ENCODE results near the gene PKP1.

DNA sequence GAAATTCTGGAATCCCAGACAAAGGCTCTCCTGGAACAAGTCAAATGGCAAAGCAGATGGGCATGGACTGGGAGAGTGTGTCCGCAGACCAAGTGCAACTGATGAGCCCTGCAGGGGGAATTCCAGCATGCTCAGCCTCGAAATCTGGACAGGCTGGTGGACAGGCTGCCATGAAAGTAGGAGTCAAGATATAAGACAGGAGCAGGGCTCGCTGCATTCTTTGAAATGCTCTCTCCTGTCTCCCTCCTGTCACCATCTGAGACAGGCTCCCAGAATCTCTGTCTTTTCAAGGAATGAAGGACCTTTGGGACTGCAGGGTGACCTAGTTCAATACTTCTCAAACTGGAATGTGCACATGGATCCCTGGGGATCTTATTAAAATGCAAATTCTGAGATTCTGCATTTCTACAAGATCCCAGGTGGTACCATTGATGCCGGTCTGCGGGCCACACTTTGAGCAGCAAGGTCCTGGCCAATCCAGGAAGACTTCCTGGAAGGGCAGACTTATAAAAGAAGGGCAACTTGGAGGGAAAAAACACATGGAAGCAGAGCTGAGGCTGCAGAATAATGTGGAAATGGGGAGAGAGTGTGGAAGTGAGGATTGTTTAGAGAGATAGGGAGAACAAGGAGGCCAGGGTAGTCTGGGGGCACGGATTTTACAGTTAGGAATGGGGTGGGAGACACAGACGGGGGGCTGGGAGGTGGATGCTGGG, 64.3 kb downstream of the PKP1 start:
- TF ChIP-seq, protein P1, sequence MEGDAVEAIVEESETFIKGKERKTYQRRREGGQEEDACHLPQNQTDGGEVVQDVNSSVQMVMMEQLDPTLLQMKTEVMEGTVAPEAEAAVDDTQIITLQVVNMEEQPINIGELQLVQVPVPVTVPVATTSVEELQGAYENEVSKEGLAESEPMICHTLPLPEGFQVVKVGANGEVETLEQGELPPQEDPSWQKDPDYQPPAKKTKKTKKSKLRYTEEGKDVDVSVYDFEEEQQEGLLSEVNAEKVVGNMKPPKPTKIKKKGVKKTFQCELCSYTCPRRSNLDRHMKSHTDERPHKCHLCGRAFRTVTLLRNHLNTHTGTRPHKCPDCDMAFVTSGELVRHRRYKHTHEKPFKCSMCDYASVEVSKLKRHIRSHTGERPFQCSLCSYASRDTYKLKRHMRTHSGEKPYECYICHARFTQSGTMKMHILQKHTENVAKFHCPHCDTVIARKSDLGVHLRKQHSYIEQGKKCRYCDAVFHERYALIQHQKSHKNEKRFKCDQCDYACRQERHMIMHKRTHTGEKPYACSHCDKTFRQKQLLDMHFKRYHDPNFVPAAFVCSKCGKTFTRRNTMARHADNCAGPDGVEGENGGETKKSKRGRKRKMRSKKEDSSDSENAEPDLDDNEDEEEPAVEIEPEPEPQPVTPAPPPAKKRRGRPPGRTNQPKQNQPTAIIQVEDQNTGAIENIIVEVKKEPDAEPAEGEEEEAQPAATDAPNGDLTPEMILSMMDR (IDR thresholded peaks at IDR 0.05), result no peak
- TF ChIP-seq EZH2phosphoT487 (IDR thresholded peaks at IDR 0.05) (no peak), EZH2 (IDR thresholded peaks at IDR 0.05) (no peak)
